A673 (cell line): ENCODE data around the gene THBD. TPM values are rescaled to one million over a fixed set of nuclear protein-coding genes. Genes with fewer than 3 reads are reported as not detected.

Experiments
- BruUV-seq: library from RNA; stranded (reverse); fragments of 400-500 nt; replicated peaks from 2 replicates; lab custom pipeline; 2021; lab: Mats Ljungman, UMichigan
- CTCF ChIA-PET: fragments of 300-600 bp; sonication (Branson Sonifier 250); formaldehyde crosslinking; loops from one replicate; lab custom pipeline; 2022; ENCODE audit warnings: antibody characterized with exemption; lab: Charles Lee
- POLR2A ChIA-PET: fragments of 300-600 bp; sonication (Branson Sonifier 250); formaldehyde crosslinking; loops from one replicate; lab custom pipeline; 2022; ENCODE audit warnings: antibody characterized with exemption; ENCODE audit not compliant: low non-redundant PET; lab: Charles Lee
- DNase-seq: peaks from one replicate; pipeline ENCODE4 v3.0.0-alpha.2; 2015; ENCODE audit warnings: low spot score
- H3K27ac ChIP-seq: fragments of 200-600 bp; sonication (generic); 2 replicates; pipeline ENCODE4 v1.5.1; 2016; ENCODE audit warnings: mixed run types, low read depth, mild to moderate bottlenecking, mixed read lengths, antibody characterized with exemption, low read length; ENCODE audit not compliant: poor library complexity, severe bottlenecking
- H3K27me3 ChIP-seq: fragments of 200-600 bp; sonication (generic); replicated peaks from 2 replicates; pipeline ENCODE4 v1.6.1; 2017; ENCODE audit warnings: mixed run types, low read depth, mild to moderate bottlenecking, mixed read lengths, antibody characterized with exemption, low read length; ENCODE audit not compliant: insufficient read depth, poor library complexity
- H3K36me3 ChIP-seq: fragments of 200-600 bp; sonication (generic); 2 replicates; pipeline ENCODE4 v1.6.1; 2016; ENCODE audit warnings: mixed run types, mild to moderate bottlenecking, mixed read lengths, antibody characterized with exemption, low read length; ENCODE audit not compliant: insufficient read depth, poor library complexity, severe bottlenecking
- H3K4me1 ChIP-seq: fragments of 200-600 bp; sonication (generic); 2 replicates; pipeline ENCODE4 v1.6.1; 2017; ENCODE audit warnings: mixed run types, mild to moderate bottlenecking, mixed read lengths, antibody characterized with exemption, low read length; ENCODE audit not compliant: insufficient read depth, poor library complexity, severe bottlenecking
- H3K4me3 ChIP-seq: fragments of 200-600 bp; sonication (generic); 2 replicates; pipeline ENCODE4 v1.5.1; 2016; ENCODE audit warnings: low read depth, mixed run types, mild to moderate bottlenecking, mixed read lengths, low read length; ENCODE audit not compliant: poor library complexity, severe bottlenecking
- H3K9me3 ChIP-seq: fragments of 200-600 bp; sonication (generic); 2 replicates; pipeline ENCODE4 v1.6.1; 2016; ENCODE audit warnings: mixed run types, low read depth, mild to moderate bottlenecking, mixed read lengths, antibody characterized with exemption, low read length; ENCODE audit not compliant: poor library complexity, severe bottlenecking
- EZH2 ChIP-seq: fragments of 200-600 bp; sonication (generic); IDR thresholded peaks from 2 replicates; pipeline ENCODE4 v1.6.1; 2017; ENCODE audit warnings: borderline replicate concordance, low read depth, mild to moderate bottlenecking, mixed read lengths, antibody characterized with exemption, low read length; ENCODE audit not compliant: poor library complexity, severe bottlenecking
- intact Hi-C: fragments of 100-400 bp; cut with micrococcal nuclease; formaldehyde crosslinking; loops from one replicate; pipeline ENCODE4 v1.10.0; 2022; ENCODE audit not compliant: unreplicated experiment
- total RNA-seq: library from RNA; stranded (reverse); gene quantifications from 2 replicates; pipeline ENCODE4 v1.2.3, GENCODE V29; 2021
- TF ChIP-seq, protein P1 (sequence below): fragments of 300-800, 200-600 bp; sonication (generic); conservative IDR thresholded peaks from 2 replicates; pipeline ENCODE4 v1.5.1; 2017; ENCODE audit warnings: low read depth, mild to moderate bottlenecking, antibody characterized with exemption, low read length, moderate library complexity, mixed read lengths

The THBD gene
- total RNA-seq, 1 experiment from 2014 or later: not detected

DNA sequence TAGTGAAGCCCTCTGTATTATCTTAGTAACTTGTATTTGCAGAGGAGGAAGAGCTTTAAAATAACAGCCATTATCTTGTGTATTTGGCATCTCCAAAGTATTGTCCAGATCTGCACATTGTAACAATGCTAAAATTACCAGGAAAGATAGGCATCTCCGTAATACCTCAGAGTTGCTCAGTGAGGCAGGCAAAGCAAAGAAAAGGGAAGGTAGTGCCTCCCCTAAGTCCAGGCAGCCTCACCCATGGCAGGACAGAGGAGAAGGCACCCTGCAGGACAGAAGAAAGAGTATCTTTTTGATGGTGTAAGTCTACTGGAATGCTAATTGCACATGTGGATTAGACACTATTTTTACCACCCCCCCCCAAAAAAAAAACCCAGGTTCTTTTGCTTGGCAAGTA, 27.9 kb downstream of the THBD start:
- intact Hi-C loops: no loop called here
- Histone ChIP-seq H3K4me3 (no peak overlapping the region), H3K4me1 (no peaks in the 10 kb centered on the region), H3K27ac (no peak overlapping the region), H3K9me3 (no peaks in the 10 kb centered on the region), H3K36me3 (no peaks in the 10 kb centered on the region), H3K27me3 (no peaks in the 10 kb centered on the region)
- ChIA-PET CTCF (no interaction called here), POLR2A (no interaction called here)
- TF ChIP-seq, protein P1, sequence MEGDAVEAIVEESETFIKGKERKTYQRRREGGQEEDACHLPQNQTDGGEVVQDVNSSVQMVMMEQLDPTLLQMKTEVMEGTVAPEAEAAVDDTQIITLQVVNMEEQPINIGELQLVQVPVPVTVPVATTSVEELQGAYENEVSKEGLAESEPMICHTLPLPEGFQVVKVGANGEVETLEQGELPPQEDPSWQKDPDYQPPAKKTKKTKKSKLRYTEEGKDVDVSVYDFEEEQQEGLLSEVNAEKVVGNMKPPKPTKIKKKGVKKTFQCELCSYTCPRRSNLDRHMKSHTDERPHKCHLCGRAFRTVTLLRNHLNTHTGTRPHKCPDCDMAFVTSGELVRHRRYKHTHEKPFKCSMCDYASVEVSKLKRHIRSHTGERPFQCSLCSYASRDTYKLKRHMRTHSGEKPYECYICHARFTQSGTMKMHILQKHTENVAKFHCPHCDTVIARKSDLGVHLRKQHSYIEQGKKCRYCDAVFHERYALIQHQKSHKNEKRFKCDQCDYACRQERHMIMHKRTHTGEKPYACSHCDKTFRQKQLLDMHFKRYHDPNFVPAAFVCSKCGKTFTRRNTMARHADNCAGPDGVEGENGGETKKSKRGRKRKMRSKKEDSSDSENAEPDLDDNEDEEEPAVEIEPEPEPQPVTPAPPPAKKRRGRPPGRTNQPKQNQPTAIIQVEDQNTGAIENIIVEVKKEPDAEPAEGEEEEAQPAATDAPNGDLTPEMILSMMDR: no peak
- TF ChIP-seq EZH2: no peak
- BruUV-seq: no TSS peak
- no peak for DNase-seq

DNA sequence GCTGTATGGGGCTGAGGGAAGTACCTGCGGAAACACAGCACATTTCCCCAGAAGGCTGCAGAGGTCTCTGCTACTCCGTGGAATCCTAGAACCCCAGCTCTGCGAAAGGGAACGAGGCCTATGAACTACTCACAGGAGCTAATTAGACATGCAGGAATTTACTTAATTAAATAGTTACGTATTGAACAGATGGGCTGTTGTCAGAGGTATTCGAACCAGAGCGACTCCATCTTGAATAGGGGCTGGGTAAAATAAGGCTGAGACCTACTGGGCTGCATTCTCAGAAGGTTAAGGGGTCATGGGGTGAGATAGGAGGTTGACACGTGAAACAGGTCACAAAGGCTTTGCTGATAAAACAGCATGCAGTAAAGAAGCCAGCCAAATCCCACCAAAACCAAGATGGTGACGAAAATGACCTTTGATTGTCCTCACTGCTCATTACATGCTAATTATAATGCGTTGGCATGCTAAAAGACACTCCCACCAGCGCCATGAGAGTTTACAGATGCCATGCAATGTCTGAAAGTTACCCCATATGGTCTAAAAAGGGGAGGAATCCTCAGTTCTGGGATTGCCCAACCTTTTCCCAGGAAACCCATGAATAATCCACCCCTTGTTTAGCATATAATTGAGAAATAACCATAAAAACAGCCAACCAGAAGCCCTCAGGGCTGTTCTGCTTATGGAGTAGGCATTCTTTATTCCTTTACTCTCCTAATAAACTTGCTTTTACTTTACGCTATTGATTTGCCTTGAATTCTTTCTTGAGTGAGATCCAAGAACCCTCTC, 29.0 kb downstream of the THBD start:
- ChIA-PET POLR2A (interaction anchor here (0.7 kb wide), 1 partner anchor 681 kb away, joined by 3 read pairs; no protein-coding TSS in a partner anchor), CTCF (no interaction called here)
- no peaks in the 10 kb centered on the region for H3K9me3 ChIP-seq
- no peak overlapping the region for H3K27ac ChIP-seq
- DNase-seq: no peak
- no peak for TF ChIP-seq EZH2
- TF ChIP-seq, protein P1: no peak
- no peaks in the 10 kb centered on the region for H3K36me3 ChIP-seq
- no peaks in the 10 kb centered on the region for H3K27me3 ChIP-seq
- intact Hi-C loops: no loop called here
- no peaks in the 10 kb centered on the region for H3K4me1 ChIP-seq
- no peak overlapping the region for H3K4me3 ChIP-seq
- BruUV-seq: no TSS peak

DNA sequence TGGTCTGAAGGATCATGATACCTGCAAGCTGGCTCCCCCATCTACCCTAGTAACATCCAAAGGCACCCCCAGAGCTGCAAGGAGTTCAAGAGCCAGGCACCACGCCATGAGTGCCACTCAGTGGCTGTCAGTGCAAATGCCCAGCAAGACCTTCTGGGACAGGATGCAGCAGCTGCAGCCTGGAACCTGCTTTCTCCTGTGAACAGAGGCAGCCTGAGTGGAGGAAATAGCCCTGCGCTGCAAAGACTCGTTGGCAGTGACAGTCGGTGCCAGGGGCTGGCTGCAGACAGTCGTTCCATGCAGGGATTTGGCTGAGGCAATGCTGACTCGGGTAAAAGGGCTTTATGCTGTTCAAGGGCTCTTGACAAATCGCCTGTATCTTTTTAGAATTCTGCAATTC, 30.1 kb downstream of the THBD start:
- no peaks in the 10 kb centered on the region for H3K27me3 ChIP-seq
- no peak overlapping the region for H3K4me3 ChIP-seq
- no peaks in the 10 kb centered on the region for H3K36me3 ChIP-seq
- POLR2A ChIA-PET: no interaction called here
- intact Hi-C loops: no loop called here
- no peaks in the 10 kb centered on the region for H3K4me1 ChIP-seq
- no peak overlapping the region for H3K27ac ChIP-seq
- no TSS peak for BruUV-seq
- TF ChIP-seq, protein P1: no peak
- no peak for TF ChIP-seq EZH2
- H3K9me3 ChIP-seq: no peaks in the 10 kb centered on the region
- CTCF ChIA-PET: no interaction called here
- no peak for DNase-seq
